Brain microvascular endothelial cell (primary cell): ENCODE results near the gene CEP72.

Experiments used
- DNase-seq: peaks from one replicate; pipeline ENCODE4 v3.0.0-alpha.2; 2020
- H3K27ac ChIP-seq: fragments of 250-450 bp; sonication (Bioruptor Pico); 2 replicates; pipeline ENCODE4 v1.5.1; 2020; ENCODE audit warnings: mild to moderate bottlenecking, moderate library complexity
- H3K27me3 ChIP-seq: fragments of 250-450 bp; sonication (Bioruptor Pico); replicated peaks from 2 replicates; pipeline ENCODE4 v1.5.1; 2020; ENCODE audit warnings: mild to moderate bottlenecking
- H3K36me3 ChIP-seq: fragments of 250-450 bp; sonication (Bioruptor Pico); replicated peaks from 2 replicates; pipeline ENCODE4 v1.5.1; 2020; ENCODE audit warnings: mild to moderate bottlenecking
- H3K4me3 ChIP-seq: 2 replicates; pipeline ENCODE4 v1.5.1; 2011; ENCODE audit warnings: low read depth, mild to moderate bottlenecking, control low read depth, low read length, moderate library complexity
- CTCF ChIP-seq: IDR thresholded peaks from 2 replicates; pipeline ENCODE4 v1.5.1; 2011; ENCODE audit warnings: low read depth, mild to moderate bottlenecking, moderate library complexity, low read length, control low read depth, inconsistent platforms; ENCODE audit errors: missing control alignments
- in situ Hi-C: cut with HindIII; loops from 2 replicates; pipeline ENCODE4 v1.10.0; 2017; ENCODE audit warnings: low sequenced_read_pairs, low pct_ligation_motif_present

The CEP72 gene

GRCh38 chr5:620152-620551 is 8.0 kb downstream of the CEP72 start:
- Histone ChIP-seq H3K27ac (no peak overlapping the region), H3K27me3 (no peaks in the 10 kb centered on the region), H3K4me3 (no peak overlapping the region), H3K36me3 (no peaks in the 10 kb centered on the region)
- no peak for TF ChIP-seq CTCF
- in situ Hi-C loops, result no loop called here
- no peak for DNase-seq

- H3K27me3 ChIP-seq, result no peaks in the 10 kb centered on the region
- H3K36me3 ChIP-seq, result no peaks in the 10 kb centered on the region
- no peak overlapping the region for H3K27ac ChIP-seq
- TF ChIP-seq CTCF, result no peak
- in situ Hi-C loops, result no loop called here
- H3K4me3 ChIP-seq, result no peak overlapping the region
- DNase-seq, result no peak
Measured at GRCh38 chr5:620586-621180, 8.5 kb downstream of the CEP72 start.

GRCh38 chr5:621341-621761 is 9.2 kb downstream of the CEP72 start:
- TF ChIP-seq CTCF, result no peak
- DNase-seq, result no peak
- no peaks in the 10 kb centered on the region for H3K27me3 ChIP-seq
- H3K4me3 ChIP-seq, result no peak overlapping the region
- no peak overlapping the region for H3K27ac ChIP-seq
- in situ Hi-C loops, result no loop called here
- no peaks in the 10 kb centered on the region for H3K36me3 ChIP-seq

- Histone ChIP-seq H3K4me3 (no peak overlapping the region), H3K27me3 (no peaks in the 10 kb centered on the region), H3K27ac (no peak overlapping the region), H3K36me3 (no peaks in the 10 kb centered on the region)
- in situ Hi-C loops, result no loop called here
- TF ChIP-seq CTCF, result no peak
- DNase-seq, result no peak
Measured at GRCh38 chr5:622359-622758, 10.2 kb downstream of the CEP72 start.

- no peak for TF ChIP-seq CTCF
- Histone ChIP-seq H3K4me3 (no peak overlapping the region), H3K27me3 (no peaks in the 10 kb centered on the region), H3K27ac (no peak overlapping the region), H3K36me3 (no peaks in the 10 kb centered on the region)
- in situ Hi-C loops, result no loop called here
- DNase-seq, result no peak
Measured at GRCh38 chr5:622946-623522, 10.9 kb downstream of the CEP72 start.

GRCh38 chr5:623531-623930 is 11.4 kb downstream of the CEP72 start:
- no peak for TF ChIP-seq CTCF
- Histone ChIP-seq H3K4me3 (no peak overlapping the region), H3K27me3 (no peaks in the 10 kb centered on the region), H3K27ac (no peak overlapping the region), H3K36me3 (no peaks in the 10 kb centered on the region)
- in situ Hi-C loops, result no loop called here
- DNase-seq, result no peak
